ENCODE measurements around the gene INTS3. TPM values are rescaled to one million over a fixed set of nuclear protein-coding genes. Genes with fewer than 3 reads are reported as not detected.
A peak's percentile ranks its signal among the peaks of the same experiment; 100 is the strongest.

The INTS3 gene
- total and polyA plus RNA-seq, 10 of the 15 experiments (the other 5 are each of a cell fraction or from before 2014, with no cell fraction given), result 12.6 to 87.4 (median 30.8) TPM

GRCh38 chr1:153742411-153743142 lies 14.7 kb downstream of the INTS3 start (continued):
- TF ChIP-seq STAT3 (IDR thresholded peaks at IDR 0.05; ENCODE audit: low read depth, low read length), result 0 out of 2 replicates have a peak, but pooled peaks have one; percentile 84
- peak; percentile 67 for TF ChIP-seq GATAD2B (conservative IDR thresholded peaks at IDR 0.05; ENCODE audit: low read depth)
- TF ChIP-seq IKZF2 (IDR thresholded peaks at IDR 0.05), result peak; percentile 89 to 97
- TF ChIP-seq FOXK2 (IDR thresholded peaks at IDR 0.05), result no peak
- no peak for TF ChIP-seq CBX3 (IDR thresholded peaks at IDR 0.05; ENCODE audit: borderline replicate concordance, low read depth)
- TF ChIP-seq POLR2A (IDR thresholded peaks at IDR 0.05; ENCODE audit: low read depth, low read length), result no peak
- no peak for TF ChIP-seq SUZ12 (IDR thresholded peaks at IDR 0.05; ENCODE audit: unreplicated experiment)
- TF ChIP-seq HSF1 (IDR thresholded peaks at IDR 0.05; ENCODE audit: low read depth, low read length), result no peak
- peak; percentile 61 for TF ChIP-seq SMAD1 (IDR thresholded peaks at IDR 0.05; ENCODE audit: low read depth, partially characterized antibody)
- peak; percentile 42; the same call in 1 of the 2 replicates for TF ChIP-seq EED (IDR thresholded peaks at IDR 0.05; ENCODE audit: low read depth)
- TF ChIP-seq IKZF1 (conservative IDR thresholded peaks at IDR 0.05), result peak; percentile 78
- TF ChIP-seq NFIC (IDR thresholded peaks at IDR 0.05; ENCODE audit: low read depth, low read length), result 0 out of 2 replicates have a peak, but pooled peaks have one; percentile 56
- no peak for TF ChIP-seq TCF3 (IDR thresholded peaks at IDR 0.05; ENCODE audit: borderline replicate concordance, insufficient read depth, low read depth, low read length)
- TF ChIP-seq SREBF2 (IDR thresholded peaks at IDR 0.05; ENCODE audit: low read length), result no peak
- TF ChIP-seq TARDBP (IDR thresholded peaks at IDR 0.05; ENCODE audit: borderline replicate concordance), result no peak
- no peak for TF ChIP-seq POLR2AphosphoS2 (IDR thresholded peaks at IDR 0.05; ENCODE audit: low read depth, low read length)
- no peak for TF ChIP-seq PAX5 (IDR thresholded peaks at IDR 0.05; ENCODE audit: borderline replicate concordance, low read depth, low read length)
- no peak for TF ChIP-seq SUPT20H (IDR thresholded peaks at IDR 0.05; ENCODE audit: borderline replicate concordance, control insufficient read depth, low read depth, low read length)
- TF ChIP-seq HCFC1 (IDR thresholded peaks at IDR 0.05; ENCODE audit: low read length), result no peak
- no peak for TF ChIP-seq TCF12 (IDR thresholded peaks at IDR 0.05; ENCODE audit: low read depth, low read length)
- TF ChIP-seq SREBF1 (IDR thresholded peaks at IDR 0.05; ENCODE audit: low read length), result no peak
- TF ChIP-seq MYC (IDR thresholded peaks at IDR 0.05; ENCODE audit: insufficient read depth, insufficient read length, insufficient replicate concordance, low read length, severe bottlenecking), result no peak
- no peak for TF ChIP-seq RAD21 (IDR thresholded peaks at IDR 0.05; ENCODE audit: insufficient read depth, low read depth, low read length)
- TF ChIP-seq ZNF217 (IDR thresholded peaks at IDR 0.05), result peak; percentile 45; the same call in 1 of the 2 replicates
- TF ChIP-seq E4F1 (IDR thresholded peaks at IDR 0.05; ENCODE audit: borderline replicate concordance, partially characterized antibody), result no peak
- TF ChIP-seq ASH2L (IDR thresholded peaks at IDR 0.05; ENCODE audit: borderline replicate concordance, low read depth), result no peak
- TF ChIP-seq ZNF384 (IDR thresholded peaks at IDR 0.05; ENCODE audit: borderline replicate concordance, low read depth, low read length), result peak; percentile 41; the same call in 1 of the 2 replicates
- no peak for TF ChIP-seq RBBP5 (conservative IDR thresholded peaks at IDR 0.05)
- TF ChIP-seq MTA3 (IDR thresholded peaks at IDR 0.05; ENCODE audit: borderline replicate concordance, low read length), result peak; percentile 73

All from GM12878 (cell line).